HUES6 (cell line): ENCODE measurements around the gene AGBL1.
"Not testable (repeated sequence)": the region's sequence is repeated elsewhere in the genome, so short reads cannot be mapped to it uniquely, and the experiment has no call there.

ENCODE experiments used
- H3K27ac ChIP-seq: 2 replicates; pipeline ENCODE4 v1.7.0; 2013; ENCODE audit warnings: low read depth, mild to moderate bottlenecking, low read length, inconsistent platforms
- H3K27me3 ChIP-seq: 2 replicates; pipeline ENCODE4 v1.6.1; 2013; ENCODE audit warnings: low read length; ENCODE audit not compliant: control insufficient read depth, insufficient read depth
- H3K36me3 ChIP-seq: 2 replicates; pipeline ENCODE4 v1.6.1; 2013; ENCODE audit warnings: low read length; ENCODE audit not compliant: control insufficient read depth, insufficient read depth
- H3K4me1 ChIP-seq: 2 replicates; pipeline ENCODE4 v1.6.1; 2013; ENCODE audit warnings: low read length; ENCODE audit not compliant: control insufficient read depth, insufficient read depth
- H3K4me3 ChIP-seq: 2 replicates; pipeline ENCODE4 v1.5.1; 2013; ENCODE audit warnings: low read depth, low read length
- H3K9ac ChIP-seq: one replicate; pipeline ENCODE4 v1.6.1; 2013; ENCODE audit warnings: mild to moderate bottlenecking, low read length
- H3K9me3 ChIP-seq: 2 replicates; pipeline ENCODE4 v1.6.1; 2013; ENCODE audit warnings: low read depth, low read length; ENCODE audit not compliant: control insufficient read depth, insufficient read depth

AGBL1 gene

GRCh38 chr15:86445579-86446252 lies 366.0 kb downstream of the AGBL1 start:
- Histone ChIP-seq H3K4me3 (no peak overlapping the region), H3K27ac (no peak overlapping the region), H3K9ac (no peak overlapping the region), H3K4me1 (no peaks in the 10 kb centered on the region), H3K27me3 (no peaks in the 10 kb centered on the region), H3K9me3 (no peaks in the 10 kb centered on the region), H3K36me3 (no peaks in the 10 kb centered on the region)

- Histone ChIP-seq H3K9ac (no peak overlapping the region), H3K4me1 (no peaks in the 10 kb centered on the region), H3K9me3 (no peaks in the 10 kb centered on the region), H3K27me3 (no peaks in the 10 kb centered on the region), H3K27ac (no peak overlapping the region), H3K4me3 (no peak overlapping the region), H3K36me3 (no peaks in the 10 kb centered on the region)
Observed at GRCh38 chr15:86446253-86446640, 366.6 kb downstream of the AGBL1 start.

GRCh38 chr15:86465470-86466039 lies 385.9 kb downstream of the AGBL1 start:
- not testable (repeated sequence) for H3K36me3 ChIP-seq, H3K4me1 ChIP-seq, H3K27me3 ChIP-seq, H3K27ac ChIP-seq, H3K9ac ChIP-seq, H3K4me3 ChIP-seq
- H3K9me3 ChIP-seq = peaks cover 26% of the 10 kb centered on the region

- Histone ChIP-seq H3K9me3 (no peaks in the 10 kb centered on the region), H3K9ac (no peak overlapping the region), H3K36me3 (no peaks in the 10 kb centered on the region), H3K27ac (no peak overlapping the region), H3K27me3 (no peaks in the 10 kb centered on the region), H3K4me3 (no peak overlapping the region), H3K4me1 (peaks cover 4% of the 10 kb centered on the region; the same call in 1 of the 2 replicates)
Observed at GRCh38 chr15:86481720-86482119, 402.0 kb downstream of the AGBL1 start.

- H3K4me3 ChIP-seq = no peak overlapping the region
- no peaks in the 10 kb centered on the region for H3K9me3 ChIP-seq
- no peak overlapping the region for H3K9ac ChIP-seq
- no peaks in the 10 kb centered on the region for H3K36me3 ChIP-seq
- no peaks in the 10 kb centered on the region for H3K27me3 ChIP-seq
- H3K27ac ChIP-seq = no peak overlapping the region
- H3K4me1 ChIP-seq = peaks cover 4% of the 10 kb centered on the region; the same call in 1 of the 2 replicates
Observed at GRCh38 chr15:86483936-86484335, 404.3 kb downstream of the AGBL1 start.

- Histone ChIP-seq H3K4me1 (peaks cover 4% of the 10 kb centered on the region; the same call in 1 of the 2 replicates), H3K27me3 (no peaks in the 10 kb centered on the region), H3K36me3 (no peaks in the 10 kb centered on the region), H3K9me3 (no peaks in the 10 kb centered on the region; the same call in 1 of the 2 replicates), H3K9ac (no peak overlapping the region), H3K4me3 (no peak overlapping the region), H3K27ac (no peak overlapping the region)
Observed at GRCh38 chr15:86488046-86488445, 408.4 kb downstream of the AGBL1 start.

GRCh38 chr15:86489981-86490380 lies 410.3 kb downstream of the AGBL1 start:
- Histone ChIP-seq H3K4me3 (no peak overlapping the region), H3K4me1 (no peaks in the 10 kb centered on the region), H3K9me3 (no peaks in the 10 kb centered on the region; the same call in 1 of the 2 replicates), H3K27ac (no peak overlapping the region), H3K36me3 (no peaks in the 10 kb centered on the region), H3K9ac (no peak overlapping the region), H3K27me3 (no peaks in the 10 kb centered on the region)

GRCh38 chr15:86491118-86491517 lies 411.4 kb downstream of the AGBL1 start:
- no peak overlapping the region for H3K27ac ChIP-seq
- no peaks in the 10 kb centered on the region for H3K4me1 ChIP-seq
- H3K9me3 ChIP-seq = no peaks in the 10 kb centered on the region; the same call in 1 of the 2 replicates
- H3K9ac ChIP-seq = no peak overlapping the region
- no peaks in the 10 kb centered on the region for H3K27me3 ChIP-seq
- no peak overlapping the region for H3K4me3 ChIP-seq
- no peaks in the 10 kb centered on the region for H3K36me3 ChIP-seq

- H3K4me1 ChIP-seq = no peaks in the 10 kb centered on the region
- H3K9me3 ChIP-seq = no peaks in the 10 kb centered on the region; the same call in 1 of the 2 replicates
- H3K36me3 ChIP-seq = no peaks in the 10 kb centered on the region
- H3K9ac ChIP-seq = no peak overlapping the region
- no peak overlapping the region for H3K27ac ChIP-seq
- H3K27me3 ChIP-seq = no peaks in the 10 kb centered on the region
- H3K4me3 ChIP-seq = no peak overlapping the region
Observed at GRCh38 chr15:86493884-86494283, 414.2 kb downstream of the AGBL1 start.

GRCh38 chr15:86494475-86494874 lies 414.8 kb downstream of the AGBL1 start:
- no peak overlapping the region for H3K4me3 ChIP-seq
- H3K4me1 ChIP-seq = no peaks in the 10 kb centered on the region
- no peak overlapping the region for H3K9ac ChIP-seq
- H3K9me3 ChIP-seq = no peaks in the 10 kb centered on the region; the same call in 1 of the 2 replicates
- no peaks in the 10 kb centered on the region for H3K36me3 ChIP-seq
- no peak overlapping the region for H3K27ac ChIP-seq
- H3K27me3 ChIP-seq = no peaks in the 10 kb centered on the region

GRCh38 chr15:86502301-86502700 lies 422.6 kb downstream of the AGBL1 start:
- H3K9ac ChIP-seq = no peak overlapping the region
- no peak overlapping the region for H3K4me3 ChIP-seq
- H3K9me3 ChIP-seq = peaks cover 5% of the 10 kb centered on the region; the same call in 1 of the 2 replicates
- no peaks in the 10 kb centered on the region for H3K4me1 ChIP-seq
- no peaks in the 10 kb centered on the region for H3K36me3 ChIP-seq
- no peaks in the 10 kb centered on the region for H3K27me3 ChIP-seq
- no peak overlapping the region for H3K27ac ChIP-seq
